ENCODE data around the gene RGL3.
"Not testable (repeated sequence)": the region's sequence is repeated elsewhere in the genome, so short reads cannot be mapped to it uniquely, and the experiment has no call there.

The RGL3 gene

GRCh38 chr19:11379269-11379845 is 39.8 kb downstream of the RGL3 start:
- not testable (repeated sequence) for DNase-seq

GRCh38 chr19:11378319-11379189 is 40.6 kb downstream of the RGL3 start:
- peak; percentile 44 for DNase-seq

- no peak for DNase-seq
Measured at GRCh38 chr19:11377756-11378155, 41.4 kb downstream of the RGL3 start.

- peak; percentile 70 for DNase-seq
Measured at GRCh38 chr19:11377237-11377636, 41.9 kb downstream of the RGL3 start.

GRCh38 chr19:11375143-11375948 is 43.8 kb downstream of the RGL3 start:
- DNase-seq = peak; percentile 27

- peak; percentile 100 for DNase-seq
Measured at GRCh38 chr19:11374433-11375142, 44.5 kb downstream of the RGL3 start, which contains the start of gene SWSAP1. SWSAP1 (plus strand) TSS chr19:11374666; CDS start chr19:11374681, 15 bp downstream.

- no peak for DNase-seq
Measured at GRCh38 chr19:11373885-11374432, 45.2 kb downstream of the RGL3 start.

GRCh38 chr19:11373166-11373884 is 45.8 kb downstream of the RGL3 start:
- DNase-seq = no peak

GRCh38 chr19:11370744-11371143 is 48.4 kb downstream of the RGL3 start:
- no peak for DNase-seq

GRCh38 chr19:11367528-11367927 is 51.6 kb downstream of the RGL3 start:
- DNase-seq = no peak

- no peak for DNase-seq
Measured at GRCh38 chr19:11365557-11366117, 53.5 kb downstream of the RGL3 start.

- no peak for DNase-seq
Measured at GRCh38 chr19:11364935-11365334, 54.2 kb downstream of the RGL3 start.

GRCh38 chr19:11364296-11364904 is 54.7 kb downstream of the RGL3 start:
- no peak for DNase-seq

GRCh38 chr19:11363881-11364280 is 55.2 kb downstream of the RGL3 start:
- DNase-seq = no peak

GRCh38 chr19:11361771-11362731 is 57.1 kb downstream of the RGL3 start:
- DNase-seq = no peak

- DNase-seq = no peak
Measured at GRCh38 chr19:11361037-11361770, 57.9 kb downstream of the RGL3 start.

- DNase-seq = no peak
Measured at GRCh38 chr19:11359421-11359820, 59.7 kb downstream of the RGL3 start.

GRCh38 chr19:11356676-11357550 is 62.2 kb downstream of the RGL3 start:
- no peak for DNase-seq
